ENCODE data around the gene PECR.

PECR gene

GRCh38 chr2:216081487-216082116 is at the start of gene PECR, which contains the start of gene TMEM169:
Gene PECR (minus strand): TSS chr2:216081809. CDS start chr2:216081741, 68 bp downstream.
Gene TMEM169 (plus strand): TSS chr2:216081919. CDS start chr2:216095964, 14,045 bp downstream.
- peak; percentile 71 for DNase-seq

DNA sequence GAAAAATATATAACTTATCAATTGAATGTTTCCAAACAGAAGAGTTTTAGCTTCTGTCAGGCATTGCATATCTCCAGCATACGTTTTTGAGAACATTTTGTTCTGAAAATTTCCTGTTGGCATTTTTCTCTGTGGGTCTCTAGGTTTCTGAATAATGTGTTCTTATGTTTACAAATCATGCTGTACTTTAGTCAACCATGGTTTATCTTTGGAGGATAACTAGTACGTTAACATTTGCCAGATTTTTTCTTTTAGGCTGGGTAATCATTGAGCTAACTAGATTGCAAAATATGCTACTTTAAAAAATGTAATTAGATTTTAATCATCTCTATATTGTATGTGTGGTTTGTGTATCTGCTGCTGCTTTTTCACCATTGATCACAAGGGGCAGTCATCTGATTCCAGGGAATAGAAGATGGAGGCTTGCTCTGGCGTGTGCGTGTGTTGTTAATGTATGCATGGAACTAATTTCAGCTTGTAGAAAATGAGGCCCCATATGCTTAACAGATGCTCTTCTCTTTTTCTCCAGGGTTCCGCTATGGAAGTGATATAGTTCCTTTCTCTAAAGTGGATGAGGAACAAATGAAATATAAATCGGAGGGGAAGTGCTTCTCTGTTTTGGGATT is 48.9 kb upstream of the PECR start:
- no peak for DNase-seq

DNA sequence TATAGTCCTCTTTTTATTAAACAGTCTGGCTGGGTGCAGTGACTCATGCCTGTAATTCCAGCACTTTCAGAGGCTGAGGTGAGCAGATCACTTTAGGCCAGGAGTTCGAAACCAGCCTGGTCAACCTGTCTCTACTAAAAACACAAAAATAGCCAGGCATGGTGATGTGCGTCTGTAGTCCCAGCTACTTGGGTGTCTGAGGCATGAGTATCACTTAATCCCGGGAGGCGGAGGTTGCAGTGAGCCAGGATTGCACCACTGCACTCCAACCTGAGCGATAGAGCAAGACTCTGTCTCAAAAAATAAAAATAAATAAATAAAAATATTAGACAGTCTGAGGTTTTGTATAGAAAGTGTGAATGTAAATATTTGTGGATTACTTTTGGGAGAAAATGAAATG is 45.3 kb upstream of the PECR start:
- DNase-seq = no peak

DNA sequence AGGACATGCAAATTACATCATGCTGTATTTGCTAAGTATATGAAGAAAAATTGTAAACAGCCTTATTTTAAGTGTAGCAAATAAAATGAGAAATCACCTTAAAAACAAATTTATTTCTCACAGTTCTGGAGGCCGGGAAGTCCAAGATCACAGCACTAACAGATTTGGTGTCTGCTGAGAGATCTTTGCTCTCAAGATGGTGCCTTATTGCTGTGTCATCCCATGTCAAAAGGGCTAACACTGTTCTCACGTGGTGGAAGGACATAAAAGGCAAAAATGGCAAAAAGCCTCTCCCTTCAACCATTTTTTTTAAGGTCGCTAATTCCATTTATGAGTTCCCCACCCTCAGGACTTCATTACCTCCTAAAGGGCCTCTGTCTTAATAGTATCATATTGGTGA is 39.6 kb upstream of the PECR start:
- no peak for DNase-seq

DNA sequence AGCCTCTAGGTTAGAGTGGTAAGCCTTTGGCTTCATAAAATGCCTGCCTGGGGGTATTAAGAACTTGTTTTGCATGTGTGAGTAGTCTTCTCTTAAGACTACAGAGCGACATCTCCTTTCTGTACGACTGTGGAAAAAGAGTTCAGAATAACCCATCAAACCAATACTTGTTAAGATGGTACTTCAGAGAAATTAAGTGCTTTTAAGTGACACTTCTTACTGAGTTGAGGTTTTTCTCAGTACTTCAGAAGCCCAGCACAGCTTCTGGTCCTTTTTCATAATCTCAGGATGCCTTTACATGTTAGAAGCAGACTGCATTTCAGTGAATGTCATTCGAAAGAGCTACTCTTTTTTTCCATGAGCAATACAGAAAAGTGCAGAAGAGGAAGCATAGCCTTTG is 38.4 kb upstream of the PECR start:
- DNase-seq = no peak

DNA sequence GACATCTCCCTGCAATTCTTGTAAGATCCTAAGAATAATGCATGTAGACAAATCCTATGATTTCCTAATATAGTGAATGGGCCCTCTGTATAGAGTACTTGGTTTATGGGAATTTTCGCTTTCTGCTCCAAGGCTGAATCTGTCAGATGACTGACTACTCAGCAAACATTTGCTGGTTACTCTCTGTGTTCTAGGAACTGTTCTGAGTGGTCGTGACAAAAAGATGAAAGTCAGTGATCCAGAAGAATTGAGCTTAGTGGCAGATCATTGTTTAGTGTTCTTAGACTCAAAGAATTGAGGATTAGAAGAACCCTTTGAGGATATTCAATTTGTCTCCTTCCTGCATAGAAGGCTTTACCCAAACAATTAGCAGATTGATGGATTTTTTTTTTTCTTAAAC is 37.5 kb upstream of the PECR start:
- DNase-seq = no peak

- DNase-seq = no peak
Observed at GRCh38 chr2:216118474-216118873, 36.9 kb upstream of the PECR start.

DNA sequence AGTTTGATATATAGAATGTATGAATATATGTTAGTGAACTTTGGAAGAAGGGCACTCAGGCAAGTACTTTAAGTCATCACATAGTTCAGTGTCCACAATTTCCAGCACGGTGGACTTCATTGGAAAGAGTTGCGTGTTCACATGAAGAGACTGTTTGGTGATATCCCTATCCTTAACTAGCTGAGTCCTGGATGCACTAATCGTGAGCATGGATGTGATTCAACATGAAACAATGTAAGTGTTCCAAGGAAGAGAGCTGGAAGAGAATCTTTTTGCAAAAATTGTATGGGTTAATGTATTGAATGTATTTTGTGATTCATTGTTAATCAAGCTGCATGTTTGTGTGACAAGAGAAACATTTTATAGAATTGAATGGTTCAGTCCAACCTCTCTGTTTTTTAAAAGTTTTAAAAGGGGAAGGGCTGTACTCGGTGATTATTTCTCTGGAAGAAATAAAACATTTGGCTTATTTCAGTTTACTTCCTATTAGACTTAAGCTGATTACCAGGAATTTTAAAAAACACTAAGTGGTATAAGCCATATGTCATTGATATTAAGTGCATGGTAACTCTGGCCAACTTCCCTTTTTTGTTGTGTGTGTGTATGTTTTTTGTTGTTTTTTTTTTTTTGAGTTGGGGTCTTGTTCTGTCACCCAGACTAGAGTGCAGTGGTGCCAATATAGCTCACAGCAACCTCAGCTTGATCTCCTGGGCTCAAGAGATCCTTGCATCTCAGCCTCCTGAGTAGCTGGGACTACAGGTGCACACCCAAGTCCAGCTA is 36.1 kb upstream of the PECR start:
- no peak for DNase-seq

- no peak for DNase-seq
Observed at GRCh38 chr2:216116418-216116817, 34.8 kb upstream of the PECR start.

- DNase-seq = peak; percentile 93
Observed at GRCh38 chr2:216114714-216115531, 33.3 kb upstream of the PECR start.

DNA sequence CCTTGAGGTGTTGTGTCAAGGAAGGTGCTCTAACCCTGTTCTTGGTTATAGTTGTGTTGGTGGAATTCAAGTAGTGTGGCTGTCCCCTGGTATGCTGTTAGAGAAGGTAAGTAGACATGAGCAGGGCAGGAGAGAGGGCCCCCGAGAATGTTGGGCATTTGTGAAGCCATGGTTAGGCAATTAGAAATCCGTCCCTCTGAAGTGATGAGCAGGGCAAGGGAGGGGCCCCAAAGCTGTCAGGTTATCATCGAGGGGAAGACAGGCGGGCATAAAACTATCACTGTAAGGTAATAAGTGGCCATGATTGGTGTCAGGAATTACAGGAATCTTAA is 32.7 kb upstream of the PECR start:
- no peak for DNase-seq

GRCh38 chr2:216113572-216113971 is 32.0 kb upstream of the PECR start:
- DNase-seq = no peak

DNA sequence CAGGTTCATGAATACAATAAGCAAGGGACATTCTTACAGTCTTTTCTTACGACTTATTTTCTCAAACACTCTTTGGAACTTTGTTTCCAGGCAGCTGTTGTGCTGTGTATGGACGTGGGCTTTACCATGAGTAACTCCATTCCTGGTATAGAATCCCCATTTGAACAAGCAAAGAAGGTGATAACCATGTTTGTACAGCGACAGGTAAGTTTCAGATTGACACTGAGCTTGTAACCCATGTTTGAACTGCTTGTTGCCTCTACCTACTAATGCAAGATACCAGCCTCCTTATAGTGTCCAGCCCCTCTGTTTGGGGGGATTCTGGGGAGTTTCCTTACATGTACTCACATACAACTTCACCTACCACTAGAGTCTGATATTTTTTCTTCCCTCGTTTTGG is 31.3 kb upstream of the PECR start:
- no peak for DNase-seq

GRCh38 chr2:216111122-216111521 is 29.5 kb upstream of the PECR start:
- DNase-seq = no peak

GRCh38 chr2:216110620-216111019 is 29.0 kb upstream of the PECR start:
- no peak for DNase-seq

DNA sequence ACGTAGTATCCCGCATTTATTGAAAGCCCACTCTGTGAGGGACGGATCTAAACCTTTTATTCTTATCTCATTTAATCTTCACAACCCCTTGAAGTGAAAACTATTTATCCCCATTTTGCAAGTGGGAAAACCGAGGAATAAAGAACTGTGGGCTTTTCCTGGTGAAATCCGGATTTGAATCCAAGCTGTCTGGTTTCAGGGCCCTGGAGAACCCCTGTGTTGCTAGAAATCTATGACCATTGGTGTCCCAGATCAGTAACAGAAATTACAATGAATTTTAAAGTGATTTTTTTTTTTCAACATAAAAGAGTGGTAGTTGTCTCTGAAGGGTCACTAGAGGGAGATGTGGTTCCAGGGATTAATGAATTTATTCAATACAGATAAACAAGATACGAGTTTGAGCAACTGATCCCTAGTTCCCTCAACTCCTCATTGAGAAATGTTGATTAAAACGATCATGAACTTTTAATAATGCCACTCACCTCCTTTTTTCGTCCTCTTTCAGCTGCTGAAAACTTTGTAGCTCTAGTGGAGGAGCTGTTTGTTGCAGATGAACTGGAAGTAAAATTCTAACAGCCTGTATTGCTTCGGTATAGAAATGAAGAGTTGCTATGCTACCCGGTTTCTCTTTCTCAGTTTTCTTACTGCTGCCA is 28.5 kb upstream of the PECR start:
- no peak for DNase-seq

DNA sequence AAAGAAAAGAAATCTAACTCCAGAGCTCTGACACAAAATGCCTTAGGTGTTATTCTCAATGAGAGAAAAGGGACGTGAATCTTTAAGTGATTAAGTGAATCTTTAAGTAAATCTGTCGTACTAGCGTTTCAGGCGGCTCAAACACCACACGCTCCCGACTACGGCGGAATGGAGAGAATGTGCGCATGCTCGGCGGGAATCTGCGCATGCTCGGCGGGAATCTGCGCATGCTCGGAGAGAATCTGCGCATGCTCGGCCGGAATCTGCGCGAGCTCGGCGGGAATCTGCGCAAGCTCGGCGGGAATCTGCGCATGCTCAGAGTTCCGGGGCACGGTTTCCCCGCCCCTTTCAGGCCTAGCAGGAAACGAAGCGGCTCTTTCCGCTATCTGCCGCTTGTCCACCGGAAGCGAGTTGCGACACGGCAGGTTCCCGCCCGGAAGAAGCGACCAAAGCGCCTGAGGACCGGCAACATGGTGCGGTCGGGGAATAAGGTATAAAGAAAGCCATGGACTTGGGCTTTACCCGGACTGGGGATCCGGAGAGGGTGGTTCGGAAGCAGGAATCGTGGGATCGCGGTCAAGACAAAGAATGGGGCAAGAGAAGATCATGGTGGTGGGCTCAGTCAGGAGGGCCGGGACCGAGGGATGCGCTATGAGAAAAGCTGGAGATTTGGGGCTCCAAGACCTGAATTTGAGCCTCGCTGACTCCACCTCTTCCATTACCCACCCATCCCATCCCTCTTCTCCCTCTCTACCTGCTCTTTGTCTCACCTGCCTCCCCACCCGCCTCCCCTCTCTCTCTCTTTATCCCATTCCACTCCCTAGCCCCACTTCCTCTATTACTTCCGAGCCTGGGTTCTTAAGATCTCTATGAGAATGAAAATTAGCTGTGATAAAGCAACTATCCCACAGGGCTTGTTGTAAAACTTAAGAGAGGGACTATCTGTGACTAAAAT is 27.6 kb upstream of the PECR start, which contains the start of gene XRCC5:
Gene XRCC5, plus strand, starts transcription at position 382 of the 955 bp plus-strand sequence. Its CDS starts 89 bp downstream, at position 471.
- DNase-seq = peak; percentile 96

DNA sequence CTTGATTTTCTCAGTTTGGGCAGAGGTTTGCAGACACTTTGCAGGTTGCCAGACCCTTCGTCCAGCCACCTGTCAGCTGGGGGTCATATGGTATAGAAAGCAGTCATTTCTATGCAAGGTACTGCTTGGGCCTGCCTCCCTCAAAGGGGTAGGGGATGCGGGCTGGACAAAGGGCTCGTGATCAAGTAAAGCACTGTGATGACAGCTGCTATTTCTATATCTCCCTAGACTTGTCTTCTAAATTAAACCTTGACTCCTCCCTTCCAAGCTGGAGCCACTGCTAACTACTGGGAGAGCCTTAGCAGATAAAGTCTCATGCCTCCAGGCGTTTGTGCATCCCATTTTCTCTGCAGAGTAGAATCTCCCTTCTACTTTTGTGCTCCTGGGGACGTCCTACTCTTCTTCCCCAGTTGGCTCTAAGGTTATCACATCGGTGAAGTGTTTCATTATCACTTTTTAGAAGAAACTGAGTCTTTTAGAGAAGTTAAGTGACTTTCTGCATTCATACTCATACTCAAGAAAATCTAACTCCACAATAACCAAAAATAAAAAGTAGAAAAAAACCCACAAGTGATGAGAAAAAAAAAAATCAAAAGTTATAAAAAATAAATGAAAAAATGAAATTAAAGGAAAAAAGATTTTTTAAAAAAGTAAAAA is 26.8 kb upstream of the PECR start:
- no peak for DNase-seq

- DNase-seq = no peak
Observed at GRCh38 chr2:216107760-216108159, 26.2 kb upstream of the PECR start.

- DNase-seq = no peak
Observed at GRCh38 chr2:216107320-216107719, 25.7 kb upstream of the PECR start.

GRCh38 chr2:216104691-216105090 is 23.1 kb upstream of the PECR start:
- no peak for DNase-seq
